Activated T-cell treated with anti-CD3 and anti-CD28 coated beads, Interleukin-2, amount 50 U/mL, for 72 hours (primary cell): ENCODE results near the gene FBXO31. TPM values are rescaled to one million over a fixed set of nuclear protein-coding genes. Genes with fewer than 3 reads are reported as not detected.
"Not testable (repeated sequence)": the region's sequence is repeated elsewhere in the genome, so short reads cannot be mapped to it uniquely, and the experiment has no call there.

Experiments
- ATAC-seq, 2 donors: fragments of 150-1000 bp; cut with Tn5 transposase; replicated peaks in 1 of 2; 2 replicates each; pipeline ENCODE4 v1.10.0; 2021; ENCODE audit warnings: moderate library complexity in 2 of 2, mild to moderate bottlenecking in 1 of 2
- DNase-seq, 2 donors: peaks; one replicate each; pipeline ENCODE4 v3.0.0; 2021 to 2022; ENCODE audit warnings: mixed read lengths in 1 of 2
- H3K27ac Mint-ChIP-seq: one replicate; pipeline ENCODE4 v1.8.0; 2022; ENCODE audit warnings: mild to moderate bottlenecking, moderate library complexity, mixed read lengths
- H3K27me3 Mint-ChIP-seq: one replicate; pipeline ENCODE4 v1.8.0; 2022; ENCODE audit warnings: low read depth, mixed read lengths
- H3K36me3 Mint-ChIP-seq, 2 donors: one replicate each; pipeline ENCODE4 v1.8.0; 2022; ENCODE audit warnings: mixed read lengths in 2 of 2, mild to moderate bottlenecking in 1 of 2; ENCODE audit not compliant: insufficient read depth in 2 of 2
- H3K4me1 Mint-ChIP-seq: one replicate; pipeline ENCODE4 v1.8.0; 2022; ENCODE audit warnings: low read depth, mixed read lengths
- H3K4me3 Mint-ChIP-seq, 2 donors: one replicate each; pipeline ENCODE4 v1.8.0; 2022; ENCODE audit warnings: mild to moderate bottlenecking in 2 of 2, mixed read lengths in 2 of 2, moderate library complexity in 2 of 2
- H3K9me3 Mint-ChIP-seq, 2 donors: one replicate each; pipeline ENCODE4 v1.8.0; 2022; ENCODE audit warnings: mixed read lengths in 2 of 2
- total RNA-seq, 2 donors: library from RNA; stranded (reverse); gene quantifications; one replicate each; pipeline ENCODE4 v1.2.3, GENCODE V29; 2022

The FBXO31 gene
- total RNA-seq, 2 donors from 2014 or later: 33.7 to 36.8 TPM

DNA sequence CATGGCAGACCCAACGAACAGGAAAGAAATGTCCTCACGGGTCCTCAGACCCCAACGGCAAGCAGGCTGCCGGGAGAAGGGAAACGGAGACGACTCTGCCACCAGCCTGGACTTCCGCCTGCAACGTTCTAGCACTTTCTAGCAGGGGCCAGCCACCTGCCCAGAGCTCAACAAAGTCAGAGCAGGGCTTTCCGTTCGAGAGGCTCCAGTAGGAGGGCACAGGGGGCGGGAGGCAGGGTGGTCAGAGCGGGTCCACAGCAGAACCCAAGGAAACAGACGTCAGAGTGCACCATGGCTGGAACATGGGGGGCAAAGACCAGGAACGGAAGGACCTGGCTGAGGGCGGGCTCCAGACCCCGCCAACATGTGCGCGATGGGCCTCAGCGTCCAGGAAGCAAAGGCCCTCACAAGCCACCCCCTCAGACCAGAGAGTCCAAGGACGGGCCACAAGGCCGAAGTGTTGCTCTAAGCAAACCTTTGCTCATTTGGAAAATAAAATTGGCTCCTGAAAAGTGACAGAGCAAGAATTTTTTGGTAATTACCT is 37.0 kb downstream of the FBXO31 start:
- H3K27ac Mint-ChIP-seq: no peak overlapping the region

DNA sequence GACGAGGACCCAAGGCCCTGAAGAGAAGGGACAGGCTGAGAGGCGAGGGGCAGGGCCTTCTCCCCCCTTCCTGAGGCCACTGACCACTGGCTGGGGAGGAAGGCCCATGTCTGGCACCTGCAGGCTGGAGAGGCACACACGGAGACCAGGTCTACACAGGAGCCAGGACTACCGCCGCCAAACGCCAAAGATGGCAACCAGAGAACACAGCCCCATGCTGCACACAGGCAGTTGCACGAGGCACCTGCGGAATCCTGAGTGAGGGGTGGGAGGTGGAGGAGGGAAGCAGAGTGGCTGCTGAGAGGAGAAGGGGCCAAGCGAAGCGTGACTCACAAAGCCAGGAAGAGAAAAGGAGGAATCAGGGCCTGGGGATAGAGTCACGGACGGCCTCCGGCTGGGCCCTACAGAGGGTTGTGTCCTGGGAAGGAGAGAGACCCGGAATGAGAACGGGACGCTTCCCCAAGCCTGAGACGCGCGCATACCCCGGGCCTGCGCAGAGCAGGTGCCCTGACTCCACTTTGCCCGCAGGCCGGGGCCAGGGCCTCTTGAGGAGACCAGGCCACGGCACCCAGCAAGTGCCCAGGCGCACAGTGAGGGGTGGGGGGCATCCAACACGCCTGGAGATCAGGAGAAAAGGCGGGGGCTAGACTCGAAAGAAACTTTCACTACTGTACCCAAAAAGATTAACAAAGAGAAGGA is 37.7 kb downstream of the FBXO31 start:
- Mint-ChIP-seq H3K4me1 (peaks cover 12% of the 10 kb centered on the region), H3K4me3 (peak overlapping the region; percentile 55 to 72), H3K9me3 (no peaks in the 10 kb centered on the region), H3K36me3 (peaks cover 0 to 12% of the 10 kb centered on the region in 2 donors), H3K27ac (peak overlapping the region; percentile 78), H3K27me3 (no peaks in the 10 kb centered on the region)
- ATAC-seq (no peak), DNase-seq (no peak)

More for the DNA sequence above, 37.0 kb downstream of the FBXO31 start:
- Mint-ChIP-seq H3K4me3 (no peak overlapping the region), H3K27me3 (no peaks in the 10 kb centered on the region), H3K9me3 (no peaks in the 10 kb centered on the region), H3K36me3 (peaks cover 0 to 12% of the 10 kb centered on the region in 2 donors), H3K4me1 (peaks cover 12% of the 10 kb centered on the region)
- ATAC-seq: no peak
- no peak for DNase-seq

DNA sequence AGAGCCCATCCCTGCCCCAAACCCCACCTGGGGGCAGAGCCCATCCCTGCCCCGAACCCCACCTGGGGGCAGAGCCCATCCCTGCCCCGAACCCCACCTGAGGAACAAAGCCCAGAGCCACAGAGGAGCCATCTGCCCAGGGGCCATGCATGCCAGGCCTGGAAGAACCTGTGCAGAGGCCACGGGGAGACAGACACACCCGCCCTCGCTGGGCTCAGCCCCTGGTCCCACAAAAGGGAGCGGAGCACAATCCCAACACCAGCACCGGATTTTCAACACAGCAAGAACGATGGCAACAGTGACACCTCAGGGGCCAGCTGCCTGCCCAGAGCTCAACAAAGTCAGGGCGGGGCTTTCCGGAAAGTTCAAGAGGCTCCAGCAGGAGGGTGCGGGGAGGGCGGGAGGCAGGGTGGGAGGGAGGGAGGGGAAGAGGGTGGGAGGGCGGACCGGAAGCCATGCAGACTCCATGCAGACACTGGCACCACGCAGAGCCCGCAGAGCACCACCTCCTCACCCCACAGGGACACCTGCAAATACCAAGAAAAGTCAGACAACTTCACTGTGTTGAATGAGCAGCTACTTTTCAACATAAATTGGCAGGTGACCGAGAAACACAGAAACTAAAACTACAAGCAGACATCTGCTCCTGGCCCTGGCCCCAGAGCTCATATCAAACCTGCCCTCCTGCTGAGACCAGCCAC is 38.5 kb downstream of the FBXO31 start:
- H3K36me3 Mint-ChIP-seq: peaks cover 0 to 12% of the 10 kb centered on the region in 2 donors

DNA sequence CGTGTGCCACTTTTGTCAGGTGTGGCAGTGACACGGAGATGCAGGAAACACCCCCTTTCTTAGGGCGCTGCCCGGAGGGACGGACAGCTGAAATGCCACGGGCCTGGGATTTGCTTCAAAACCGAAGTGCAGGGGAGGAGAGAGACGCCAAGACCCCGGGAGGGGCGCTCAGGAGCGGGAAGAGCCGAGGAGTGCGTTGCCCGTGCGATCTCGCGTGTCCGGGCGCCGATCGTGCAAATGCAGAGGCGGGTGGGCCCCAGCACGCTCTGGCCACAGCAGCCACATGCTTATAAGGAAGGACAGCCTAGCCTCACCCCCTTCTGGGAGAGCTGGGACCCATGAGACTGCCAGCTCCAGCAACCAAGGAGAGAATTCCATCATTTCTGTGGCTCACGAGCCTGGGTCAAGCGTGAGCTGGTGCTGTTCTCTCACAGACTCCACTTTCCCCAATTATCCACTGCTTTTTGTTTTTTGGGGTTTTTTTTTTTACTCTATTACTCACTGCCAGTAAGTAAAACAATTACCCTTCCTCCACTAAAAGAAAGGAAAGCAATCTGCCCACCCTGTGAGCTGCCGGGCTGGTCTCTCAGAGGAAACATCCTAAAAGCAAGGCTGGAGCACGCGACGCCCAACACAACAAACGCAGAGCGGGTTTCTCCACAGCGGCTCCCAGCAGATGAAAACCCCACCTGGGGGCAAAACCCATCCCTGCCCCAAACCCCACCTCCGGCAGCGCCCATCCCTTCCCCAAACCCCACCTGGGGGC is 39.2 kb downstream of the FBXO31 start:
- no peaks in the 10 kb centered on the region for H3K27me3 Mint-ChIP-seq
- ATAC-seq: no peak
- DNase-seq: no peak
- peaks cover 12% of the 10 kb centered on the region for H3K4me1 Mint-ChIP-seq
- no peak overlapping the region for H3K27ac Mint-ChIP-seq
- peaks cover 0 to 14% of the 10 kb centered on the region in 2 donors for H3K36me3 Mint-ChIP-seq
- H3K4me3 Mint-ChIP-seq: peak overlapping the region in 1 of 2 donors; percentile 65
- H3K9me3 Mint-ChIP-seq: no peaks in the 10 kb centered on the region

More for the DNA sequence above, 38.5 kb downstream of the FBXO31 start:
- peak overlapping the region; percentile 78 for H3K27ac Mint-ChIP-seq
- peak; percentile 68 to 82 for ATAC-seq
- peak; percentile 40 to 44 for DNase-seq
- no peaks in the 10 kb centered on the region for H3K9me3 Mint-ChIP-seq
- H3K4me3 Mint-ChIP-seq: peak overlapping the region; percentile 55 to 72
- no peaks in the 10 kb centered on the region for H3K27me3 Mint-ChIP-seq
- peaks cover 12% of the 10 kb centered on the region for H3K4me1 Mint-ChIP-seq

GRCh38 chr16:87343753-87344050 is 39.9 kb downstream of the FBXO31 start:
- peak overlapping the region in 1 of 2 donors; percentile 56 for H3K4me3 Mint-ChIP-seq
- no peak for DNase-seq
- H3K27me3 Mint-ChIP-seq: no peaks in the 10 kb centered on the region
- peaks cover 3 to 21% of the 10 kb centered on the region in 2 donors for H3K36me3 Mint-ChIP-seq
- no peak for ATAC-seq
- H3K9me3 Mint-ChIP-seq: no peaks in the 10 kb centered on the region
- H3K4me1 Mint-ChIP-seq: peaks cover 16% of the 10 kb centered on the region
- H3K27ac Mint-ChIP-seq: peak overlapping the region; percentile 49

DNA sequence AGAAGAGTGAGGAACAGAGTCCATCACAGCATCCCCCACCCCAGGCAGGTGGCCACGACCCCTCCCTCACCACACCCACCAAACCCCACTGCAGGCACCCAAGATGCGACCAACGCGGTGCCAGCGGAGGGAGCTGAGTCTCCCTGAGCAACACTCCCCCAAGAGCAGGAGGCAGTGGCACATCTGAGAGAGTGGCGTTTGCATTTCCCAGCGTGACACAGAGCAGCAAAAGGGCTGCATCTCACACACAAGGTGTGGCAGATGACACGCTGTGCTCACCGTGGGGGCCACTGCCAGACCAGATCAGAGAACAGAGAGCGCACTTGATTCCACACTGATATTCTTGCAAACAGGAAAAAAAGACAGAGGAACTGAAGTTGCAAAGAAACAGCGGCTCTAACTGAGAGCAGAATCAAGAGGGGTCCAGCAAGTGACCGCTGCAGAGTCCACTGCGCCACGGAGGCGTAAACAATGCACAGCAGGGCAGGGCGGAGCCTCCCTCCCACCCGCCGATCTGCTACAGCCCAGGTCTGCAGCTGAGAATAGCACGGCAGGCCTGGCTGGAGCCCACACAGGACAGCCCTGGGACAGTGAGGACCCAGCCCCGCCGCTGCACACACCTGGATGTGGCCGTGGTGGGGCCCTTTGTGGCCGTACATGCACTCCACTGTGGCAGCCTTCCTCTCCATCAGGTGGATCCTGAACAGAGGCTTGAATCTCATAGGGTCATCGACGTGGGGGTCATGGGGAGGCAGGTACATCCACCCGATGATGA is 40.4 kb downstream of the FBXO31 start:
- ATAC-seq: no peak
- Mint-ChIP-seq H3K36me3 (peaks cover 3 to 21% of the 10 kb centered on the region in 2 donors), H3K9me3 (no peaks in the 10 kb centered on the region), H3K27ac (peak overlapping the region; percentile 49), H3K4me3 (no peak overlapping the region), H3K4me1 (peaks cover 17% of the 10 kb centered on the region), H3K27me3 (no peaks in the 10 kb centered on the region)
- DNase-seq: no peak

DNA sequence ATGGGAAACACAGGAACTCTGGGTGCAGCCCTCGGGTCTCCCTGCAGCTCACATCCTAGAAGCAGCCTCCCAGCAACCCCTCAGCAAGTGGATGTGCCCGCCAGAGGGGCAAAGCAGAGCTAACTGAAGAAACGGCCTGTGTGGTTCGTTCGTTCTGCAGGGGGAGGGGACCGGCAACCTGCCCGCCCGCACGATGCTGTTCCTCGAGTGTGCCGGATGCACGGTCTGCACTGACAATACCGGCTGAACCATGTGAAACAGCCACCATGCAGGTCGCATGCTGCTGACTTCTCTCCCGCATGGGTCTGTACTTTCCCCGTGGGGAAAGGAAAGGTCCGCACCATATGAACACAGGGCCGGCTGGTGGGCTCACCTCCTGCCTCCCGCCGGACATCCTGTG is 41.1 kb downstream of the FBXO31 start:
- ATAC-seq (no peak), DNase-seq (no peak)
- Mint-ChIP-seq H3K9me3 (no peaks in the 10 kb centered on the region), H3K4me1 (peaks cover 17% of the 10 kb centered on the region), H3K4me3 (no peak overlapping the region), H3K27ac (no peak overlapping the region), H3K36me3 (peaks cover 3 to 21% of the 10 kb centered on the region in 2 donors), H3K27me3 (no peaks in the 10 kb centered on the region)

GRCh38 chr16:87340198-87340597 is 43.4 kb downstream of the FBXO31 start:
- ATAC-seq (no peak), DNase-seq (no peak)
- peaks cover 15% of the 10 kb centered on the region for H3K4me1 Mint-ChIP-seq
- no peak overlapping the region for H3K4me3 Mint-ChIP-seq
- H3K27ac Mint-ChIP-seq: no peak overlapping the region
- no peaks in the 10 kb centered on the region for H3K27me3 Mint-ChIP-seq
- no peaks in the 10 kb centered on the region for H3K9me3 Mint-ChIP-seq
- H3K36me3 Mint-ChIP-seq: peaks cover 3 to 17% of the 10 kb centered on the region in 2 donors

GRCh38 chr16:87339724-87340105 is 43.9 kb downstream of the FBXO31 start:
- not testable (repeated sequence) for ATAC-seq, H3K27me3 Mint-ChIP-seq, H3K27ac Mint-ChIP-seq, DNase-seq, H3K9me3 Mint-ChIP-seq, H3K4me3 Mint-ChIP-seq
- peaks cover 10% of the 10 kb centered on the region for H3K4me1 Mint-ChIP-seq
- peaks cover 3 to 15% of the 10 kb centered on the region in 2 donors for H3K36me3 Mint-ChIP-seq

GRCh38 chr16:87339086-87339723 is 44.4 kb downstream of the FBXO31 start:
- H3K4me1 Mint-ChIP-seq: peaks cover 10% of the 10 kb centered on the region
- H3K36me3 Mint-ChIP-seq: peaks cover 3 to 15% of the 10 kb centered on the region in 2 donors
- H3K27ac Mint-ChIP-seq: peak overlapping the region; percentile 17
- H3K27me3 Mint-ChIP-seq: no peaks in the 10 kb centered on the region
- no peaks in the 10 kb centered on the region for H3K9me3 Mint-ChIP-seq
- DNase-seq (no peak), ATAC-seq (no peak)
- H3K4me3 Mint-ChIP-seq: no peak overlapping the region

DNA sequence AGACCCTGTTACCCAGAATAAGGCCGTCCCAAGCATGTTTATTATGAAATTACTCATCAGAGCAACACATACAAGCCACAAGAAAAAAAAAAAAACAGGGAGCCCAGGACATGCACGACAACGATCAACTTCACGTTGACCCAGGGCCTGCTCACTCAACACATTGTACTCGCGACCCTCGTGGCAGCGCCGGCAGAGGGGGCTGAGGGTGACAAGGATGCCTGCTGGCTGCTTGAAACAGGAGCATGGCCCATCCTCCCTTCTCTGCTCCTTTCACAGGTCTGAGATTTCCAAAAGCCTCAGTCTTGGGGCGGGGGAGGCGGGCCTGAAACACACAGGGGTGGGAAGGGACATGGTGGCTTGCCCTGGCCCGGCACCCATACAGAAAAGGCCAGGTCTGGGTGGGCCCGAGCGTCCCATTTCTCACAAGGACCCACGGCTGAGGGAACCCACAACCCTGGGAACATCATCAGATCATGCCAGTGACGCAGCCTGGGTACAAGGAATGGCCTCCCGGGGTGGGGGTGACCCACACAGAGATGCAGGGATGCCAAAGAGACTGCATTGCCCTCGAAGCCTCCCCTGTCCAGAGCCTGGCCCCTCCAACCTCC is 45.3 kb downstream of the FBXO31 start:
- no peak overlapping the region for H3K27ac Mint-ChIP-seq
- peaks cover 10% of the 10 kb centered on the region for H3K4me1 Mint-ChIP-seq
- H3K27me3 Mint-ChIP-seq: no peaks in the 10 kb centered on the region
- ATAC-seq (no peak), DNase-seq (no peak)
- H3K9me3 Mint-ChIP-seq: no peaks in the 10 kb centered on the region
- H3K4me3 Mint-ChIP-seq: no peak overlapping the region
- peaks cover 3 to 9% of the 10 kb centered on the region in 2 donors for H3K36me3 Mint-ChIP-seq
